CD4-positive, alpha-beta T cell treated with Interleukin-17A for 1 hour (primary cell): Measurements from ENCODE around the gene ZMYND10.
A peak's percentile ranks its signal among the peaks of the same experiment; 100 is the strongest.

Experiments used
- DNase-seq: peaks from one replicate; pipeline ENCODE4 v3.0.0-alpha.2; 2020

ZMYND10 gene

DNA sequence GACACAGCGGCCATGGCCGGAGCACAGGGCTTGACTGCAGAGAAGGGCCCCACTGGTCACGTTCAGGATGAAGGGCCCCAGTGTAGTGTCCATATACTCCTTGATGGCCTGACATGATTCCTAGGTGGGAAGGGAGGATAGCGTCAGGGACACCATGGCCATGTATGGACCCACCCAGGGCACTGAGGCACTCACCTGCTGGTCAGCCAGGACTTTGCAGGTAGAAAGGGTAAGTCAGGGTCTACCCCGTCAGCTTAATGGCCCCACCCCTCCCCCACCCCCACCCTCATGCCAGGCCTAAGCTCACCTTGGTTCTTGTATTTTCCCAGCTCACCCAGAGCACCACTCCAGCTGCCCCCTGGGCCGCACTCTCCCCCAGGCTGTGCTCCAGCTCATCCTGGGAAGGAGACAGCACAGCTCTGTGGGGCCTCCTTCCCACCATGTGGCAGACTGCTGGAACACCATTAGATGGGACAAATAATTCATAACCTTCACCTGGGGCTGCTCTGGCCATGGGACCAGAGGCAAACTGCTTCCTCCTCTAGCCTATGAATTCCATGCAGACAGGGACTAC is 44.8 kb downstream of the ZMYND10 start:
- no peak for DNase-seq

DNA sequence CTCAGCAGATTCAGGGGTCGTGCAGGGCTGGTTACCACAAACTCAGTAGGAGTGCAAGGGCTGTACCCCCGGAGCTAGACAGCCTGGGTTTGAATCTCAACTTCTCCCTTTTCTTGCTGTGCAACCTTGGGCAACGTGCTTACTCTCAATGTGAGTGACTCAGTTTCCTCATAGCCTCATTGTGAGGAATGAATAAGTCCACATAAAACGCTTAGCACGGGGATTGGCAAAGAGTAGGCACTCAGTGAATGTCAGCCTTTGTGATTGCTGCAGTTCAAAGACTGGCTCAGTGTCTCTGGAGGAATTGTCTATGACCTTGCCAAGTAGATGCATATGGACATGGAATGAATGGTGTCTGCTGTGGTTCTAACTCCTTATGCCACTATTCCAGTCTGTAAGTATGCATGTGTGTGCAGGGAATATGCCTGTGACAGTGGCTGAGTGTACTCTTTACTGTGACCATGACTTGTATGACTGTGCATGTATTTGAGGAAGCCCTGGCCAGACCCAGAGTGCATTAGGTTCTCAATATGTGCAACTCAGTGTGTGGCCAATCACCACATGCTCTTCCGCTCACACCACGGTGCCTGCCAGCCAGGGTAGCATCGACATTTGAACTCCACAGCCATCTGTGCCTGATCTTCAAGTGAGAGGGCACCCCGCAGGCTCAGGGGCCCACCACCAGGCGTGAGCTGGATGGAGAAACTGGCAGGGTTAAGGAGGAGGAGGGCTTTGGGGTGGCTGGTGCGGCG is 45.4 kb downstream of the ZMYND10 start:
- peak; percentile 36 for DNase-seq

DNA sequence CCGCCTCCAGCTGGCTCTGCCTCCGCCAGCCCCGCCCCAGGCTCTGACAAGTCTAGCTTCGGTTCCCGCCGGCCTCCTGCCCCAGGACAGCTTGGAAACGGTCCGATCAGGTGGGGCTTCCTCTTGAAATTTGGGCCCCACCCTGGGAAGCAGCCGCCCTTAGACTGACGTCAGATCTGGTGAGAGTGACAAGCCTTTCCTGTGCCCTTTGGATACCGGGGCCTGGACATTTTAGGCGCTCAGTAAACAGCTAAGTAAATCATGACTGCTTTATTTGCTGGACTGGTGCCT is 45.9 kb downstream of the ZMYND10 start:
- no peak for DNase-seq

DNA sequence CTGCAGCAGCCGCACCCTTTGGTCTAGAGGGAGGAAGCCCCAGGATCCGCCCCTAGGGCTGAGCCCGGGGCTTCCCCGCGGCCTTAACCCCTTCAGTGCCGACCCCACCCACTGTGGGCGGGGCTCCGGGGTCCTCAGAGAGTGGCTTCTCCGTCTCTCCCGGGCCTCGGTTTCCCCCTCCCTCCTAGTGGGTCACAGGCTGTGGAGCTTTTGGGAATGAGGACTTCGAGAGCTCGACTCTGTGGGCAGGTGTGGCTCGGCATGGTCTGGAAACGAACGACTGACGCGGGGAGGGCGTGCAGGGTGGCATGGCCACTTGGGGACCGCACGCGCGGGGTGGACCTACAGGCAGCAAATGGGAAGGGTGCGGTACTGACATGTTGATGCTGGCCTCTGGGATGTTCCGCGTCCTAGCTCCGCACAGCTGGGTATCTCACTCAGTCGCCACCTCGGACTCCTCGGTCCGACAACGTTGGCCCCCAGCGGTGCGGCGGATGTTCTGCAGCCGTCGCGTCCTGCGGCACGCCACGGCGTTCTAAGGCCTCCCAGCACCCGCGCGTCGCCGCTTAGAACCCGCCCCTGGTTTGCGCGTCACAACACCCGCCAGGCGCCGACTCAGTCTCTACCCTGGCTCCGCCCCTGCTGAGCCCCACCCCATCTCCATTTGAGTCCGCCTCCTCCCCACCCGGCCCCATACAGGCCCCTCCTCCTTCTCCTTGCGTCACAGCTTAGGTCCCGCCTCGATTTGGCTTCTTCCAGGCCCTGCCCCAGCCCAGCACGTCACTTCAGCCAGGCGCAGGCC is 46.5 kb downstream of the ZMYND10 start, which contains the start of the genes HYAL3 and NAA80:
TSS of gene HYAL3 (minus strand) at position 570 of the 802 bp plus-strand sequence. CDS start 3,803 bp downstream, outside the sequence.
TSS of gene NAA80 (minus strand) at position 570 of the 802 bp plus-strand sequence. CDS start 1,942 bp downstream, outside the sequence.
- peak; percentile 100 for DNase-seq

DNA sequence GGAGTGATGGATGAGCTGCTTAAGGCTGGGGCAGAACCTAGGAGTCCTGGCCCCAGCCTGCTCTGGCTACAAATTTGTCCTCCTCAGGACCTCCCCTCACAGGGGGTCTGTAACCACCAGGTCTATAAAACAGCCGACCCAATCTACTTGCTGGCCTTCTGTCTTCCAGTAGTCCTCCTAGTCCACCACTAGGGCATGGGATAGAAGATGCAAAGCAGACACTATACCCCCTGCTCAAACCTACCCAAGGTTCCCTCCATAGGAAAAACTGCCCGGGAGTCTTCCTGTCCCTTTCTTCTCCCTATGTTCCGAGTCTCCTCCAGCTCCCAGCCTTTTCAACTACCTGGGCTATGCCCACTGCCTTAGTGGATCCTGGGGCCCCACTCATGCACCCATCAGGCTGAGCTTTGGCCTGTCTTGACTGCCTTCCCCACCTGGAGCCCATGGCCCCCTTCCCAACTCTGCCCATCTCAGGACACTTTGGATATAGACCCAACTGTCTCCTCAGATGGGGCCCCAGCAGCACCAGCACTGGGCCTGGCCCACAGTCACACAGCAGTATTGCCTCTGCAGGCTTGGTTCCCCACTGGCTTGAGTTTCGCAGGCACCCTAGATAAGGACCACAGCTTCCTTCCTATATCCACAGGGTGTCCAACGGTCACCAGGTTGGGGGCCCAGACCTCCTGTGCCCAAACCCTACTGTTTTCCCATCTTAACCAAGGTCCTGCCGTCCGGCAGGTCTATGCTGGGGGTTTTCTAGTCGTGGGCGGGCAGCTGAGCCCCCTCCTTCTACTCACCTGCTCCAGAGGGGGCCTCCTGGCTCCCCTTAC is 47.4 kb downstream of the ZMYND10 start:
- no peak for DNase-seq

DNA sequence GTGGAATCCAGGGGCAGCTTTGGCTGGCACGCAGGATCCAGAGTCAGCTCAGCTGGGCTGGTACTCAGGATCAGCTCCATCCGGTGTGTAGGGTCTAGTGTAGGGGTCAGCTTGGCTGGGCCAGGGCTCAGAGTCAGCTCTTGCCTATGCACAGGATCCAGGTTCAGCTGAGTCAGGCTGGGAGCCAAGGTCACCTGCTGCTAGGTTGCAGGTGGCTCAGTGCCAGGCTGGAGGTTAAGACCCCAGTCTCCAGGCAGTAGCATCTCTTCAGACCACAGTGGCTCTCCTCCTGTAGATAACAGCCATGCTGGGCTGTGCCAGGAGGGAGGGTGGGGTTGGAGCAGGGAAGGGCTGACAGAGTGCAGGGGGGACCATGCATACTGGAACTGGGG is 48.2 kb downstream of the ZMYND10 start:
- no peak for DNase-seq

DNA sequence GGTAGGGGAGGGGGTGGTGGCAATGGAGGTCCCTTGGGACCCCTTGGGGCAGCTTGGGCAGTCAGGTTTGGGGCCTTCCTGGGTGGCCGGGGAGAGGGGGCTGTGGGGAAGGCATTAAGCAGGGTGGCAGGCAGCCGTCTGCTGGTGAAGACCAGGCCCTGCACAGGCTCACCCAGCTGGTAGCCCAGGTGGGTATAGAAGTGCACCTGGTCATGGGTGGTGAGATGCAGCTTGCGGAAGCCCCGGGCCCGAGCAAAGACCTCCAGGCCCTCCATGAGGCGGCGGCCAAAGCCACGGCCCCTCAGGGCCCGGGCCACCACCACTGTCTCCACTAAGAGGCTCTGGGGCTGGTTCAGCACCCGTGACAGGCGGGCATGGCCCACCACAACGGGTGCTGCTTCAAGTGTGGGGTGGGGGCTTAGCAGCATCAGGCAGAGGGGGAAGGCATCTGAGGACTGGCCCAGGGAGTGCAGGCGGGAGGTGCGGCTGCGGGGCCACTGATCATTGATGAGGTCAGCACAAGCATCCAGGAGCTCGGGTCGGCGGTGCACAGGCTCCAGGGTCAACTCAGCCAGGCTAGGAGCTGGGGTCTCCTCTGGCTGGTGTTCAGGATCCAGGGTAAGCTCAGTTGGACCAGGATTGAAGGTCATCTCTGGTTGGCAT is 48.7 kb downstream of the ZMYND10 start:
- no peak for DNase-seq

DNA sequence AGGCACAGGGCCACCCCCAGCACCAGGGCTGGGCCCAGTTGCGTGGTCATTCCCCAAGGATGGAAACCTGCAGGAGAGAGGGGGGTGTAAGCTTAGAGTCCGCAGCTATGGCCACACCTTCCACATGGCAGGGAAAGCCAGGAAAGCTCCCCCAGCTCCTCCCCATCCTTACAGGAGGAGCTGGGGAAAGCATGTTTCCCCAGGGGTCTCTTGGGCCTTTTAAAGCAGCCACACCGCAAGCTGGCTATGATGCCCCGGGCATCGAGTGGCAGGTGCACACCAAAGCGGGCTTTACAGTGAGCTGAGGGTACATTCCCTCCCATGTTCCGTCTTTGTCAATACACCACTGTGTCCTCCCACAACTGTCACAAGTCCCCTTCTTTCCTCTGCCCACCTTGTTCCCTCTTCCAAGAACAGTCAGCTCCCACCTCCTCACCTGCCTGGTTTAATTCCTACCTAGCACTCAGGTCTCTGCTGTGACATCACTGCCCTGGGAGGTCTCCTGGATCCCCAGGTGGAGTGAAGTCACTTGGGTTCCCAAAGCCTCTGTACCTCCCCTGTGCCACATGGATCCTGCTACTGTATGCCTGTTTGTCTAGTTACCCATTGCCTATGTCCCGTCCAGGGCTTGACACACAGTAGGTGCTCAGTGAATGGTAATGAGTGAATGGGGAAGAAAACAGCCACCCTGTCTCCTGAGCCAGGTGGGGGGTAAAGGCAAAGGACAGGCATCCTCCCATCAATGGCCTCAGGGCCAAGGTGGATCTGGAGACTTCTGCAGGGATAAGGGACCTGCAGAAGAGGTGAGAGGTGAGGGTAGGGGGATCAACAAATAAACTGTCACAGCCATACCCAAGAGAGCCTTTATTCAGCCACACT is 49.7 kb downstream of the ZMYND10 start:
- DNase-seq: no peak

DNA sequence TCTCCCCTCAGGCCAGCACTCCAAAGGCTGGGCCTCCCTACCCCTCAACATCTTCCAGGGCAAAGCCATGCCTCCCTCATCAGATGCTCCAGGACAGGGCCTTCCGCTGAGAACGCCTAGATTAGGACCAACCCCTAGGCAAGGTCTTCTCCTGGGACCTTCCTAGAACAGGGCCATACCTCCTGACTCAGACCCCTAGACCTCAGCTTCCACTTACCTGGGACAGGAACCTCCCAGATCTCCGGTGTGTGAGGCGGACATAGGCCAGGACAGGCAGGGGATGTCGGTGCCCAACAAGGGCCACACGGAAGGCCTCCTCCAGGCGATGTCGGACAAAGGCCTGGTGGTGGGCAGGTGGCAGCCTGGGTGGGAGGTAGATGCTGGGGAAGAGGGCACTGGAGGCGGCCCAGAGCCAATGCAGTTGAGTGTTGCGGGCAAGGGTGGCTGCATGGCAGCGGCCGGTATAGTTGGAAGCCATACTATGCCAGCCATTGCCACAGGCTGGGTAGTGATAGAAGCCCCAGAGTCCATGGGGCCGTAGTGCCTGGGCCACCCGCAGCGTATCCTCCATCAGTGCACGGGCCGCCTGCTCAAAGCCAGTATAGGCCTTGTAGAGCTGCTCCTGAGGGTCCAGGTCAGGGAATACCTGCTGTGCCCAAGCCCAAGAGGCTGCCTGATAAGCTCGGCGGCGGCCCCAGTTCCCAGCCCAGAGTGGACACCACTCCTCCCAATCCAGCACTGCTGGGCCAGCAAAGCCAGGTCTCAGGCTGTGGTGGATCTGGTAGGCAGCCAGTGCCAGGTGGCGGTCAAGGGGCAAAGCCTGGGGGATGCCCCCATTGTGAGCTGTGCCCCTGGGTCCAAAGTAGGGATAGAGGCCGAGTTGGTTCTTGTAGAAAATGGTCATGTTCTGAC is 50.8 kb downstream of the ZMYND10 start:
- DNase-seq: no peak

DNA sequence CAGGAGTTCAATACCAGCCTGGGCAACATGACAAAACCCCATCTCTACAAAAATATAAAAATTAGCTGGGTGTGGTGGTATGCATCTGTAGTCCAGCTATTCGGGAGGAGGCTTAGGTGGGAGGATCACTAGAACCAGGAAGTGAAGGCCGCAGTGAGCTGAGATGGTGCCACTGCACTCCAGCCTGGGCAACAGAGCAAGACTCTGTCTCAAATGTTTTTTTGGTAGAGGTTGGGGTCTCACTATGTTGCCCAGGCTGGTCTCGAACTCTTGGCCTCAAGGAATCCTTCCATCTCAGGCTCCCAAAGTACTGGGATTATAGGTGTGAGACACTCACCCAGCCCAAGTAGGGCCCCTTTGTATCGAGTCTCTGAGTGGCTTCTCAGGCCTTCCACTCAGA is 51.4 kb downstream of the ZMYND10 start:
- DNase-seq: no peak

DNA sequence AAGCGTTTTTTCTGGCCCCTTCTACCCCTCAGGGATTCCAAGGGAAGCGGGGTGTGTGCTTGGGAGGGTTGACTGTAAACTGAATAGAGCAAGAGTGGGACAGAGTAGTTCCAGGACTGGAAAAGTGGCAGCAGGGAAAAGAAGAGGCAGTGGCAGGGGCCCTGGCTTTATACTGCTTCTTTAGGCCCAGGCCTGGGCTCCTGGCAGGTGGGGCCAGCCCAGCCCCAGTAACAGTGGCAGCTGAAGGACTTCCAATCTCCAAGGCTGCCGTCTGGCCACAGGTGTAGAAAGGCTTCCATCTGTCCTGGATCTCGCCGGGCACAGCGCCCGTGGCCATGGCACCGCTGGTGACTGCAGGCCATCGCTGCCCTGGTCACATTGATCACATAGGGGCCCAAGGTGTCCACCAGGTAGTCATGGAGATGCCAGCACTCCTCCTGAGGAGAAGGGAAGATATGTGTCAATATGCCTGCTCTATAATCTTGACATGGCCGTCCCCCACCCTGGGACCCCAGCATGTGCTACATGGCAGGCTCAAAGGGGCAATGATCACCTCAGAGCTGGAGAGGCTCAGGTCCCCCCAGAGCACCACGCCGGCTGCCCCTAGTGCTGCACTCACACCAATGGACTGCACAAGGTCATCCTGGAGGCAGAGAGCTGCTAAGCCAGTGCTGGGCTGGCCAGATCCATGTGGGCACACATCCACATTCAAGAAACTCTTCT is 52.3 kb downstream of the ZMYND10 start:
- no peak for DNase-seq

DNA sequence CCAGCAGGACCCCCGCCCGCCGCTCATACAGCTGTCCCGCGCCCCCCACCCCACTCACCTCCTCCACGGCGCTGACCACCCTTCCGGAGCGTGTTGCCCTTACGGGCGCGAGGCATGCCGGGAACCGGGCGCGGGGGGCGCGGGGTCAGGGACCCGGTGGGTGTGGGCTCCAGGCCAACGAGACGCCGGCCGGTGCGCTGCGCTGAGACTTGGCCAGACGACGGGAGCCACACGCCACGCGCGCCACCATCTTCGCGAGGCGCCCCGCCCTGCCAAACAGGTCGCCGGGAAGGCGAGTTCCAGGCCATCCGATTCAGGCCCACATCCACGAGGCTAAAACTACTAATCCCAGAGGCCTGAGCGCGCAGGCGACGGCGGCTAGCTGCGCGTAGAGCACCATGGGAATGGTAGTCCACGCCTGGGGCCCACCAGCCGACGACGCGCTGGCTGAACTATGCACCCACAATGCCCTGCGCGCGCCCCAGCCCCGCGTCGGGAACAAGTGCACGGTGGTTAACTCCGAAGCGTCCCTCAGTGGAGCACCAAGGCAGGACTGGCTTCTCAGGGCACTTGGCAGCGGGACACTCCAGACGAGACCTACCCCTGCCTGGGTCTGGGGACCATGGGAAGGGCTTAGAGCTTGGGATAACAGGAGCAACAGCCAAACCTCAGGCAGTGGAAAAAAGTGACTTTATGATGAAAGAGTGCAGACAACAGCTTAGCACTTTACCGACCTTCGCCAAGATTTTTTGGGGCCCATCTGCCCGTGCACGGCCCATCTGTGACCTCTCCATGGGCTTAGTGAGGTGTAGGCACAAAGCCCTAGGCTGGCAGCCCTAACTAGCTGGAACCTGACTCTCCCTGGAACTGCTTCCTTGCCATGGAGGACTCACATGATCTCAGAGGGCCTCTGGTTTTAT is 53.1 kb downstream of the ZMYND10 start, which contains the start of gene IFRD2:
TSS of gene IFRD2 (minus strand) at position 271 of the 920 bp plus-strand sequence. CDS start at position 116, 155 bp downstream.
- peak; percentile 97 for DNase-seq
